ENCODE results near the gene PCAT7.
"Not testable (repeated sequence)": the region's sequence is repeated elsewhere in the genome, so short reads cannot be mapped to it uniquely, and the experiment has no call there.

The PCAT7 gene

DNA sequence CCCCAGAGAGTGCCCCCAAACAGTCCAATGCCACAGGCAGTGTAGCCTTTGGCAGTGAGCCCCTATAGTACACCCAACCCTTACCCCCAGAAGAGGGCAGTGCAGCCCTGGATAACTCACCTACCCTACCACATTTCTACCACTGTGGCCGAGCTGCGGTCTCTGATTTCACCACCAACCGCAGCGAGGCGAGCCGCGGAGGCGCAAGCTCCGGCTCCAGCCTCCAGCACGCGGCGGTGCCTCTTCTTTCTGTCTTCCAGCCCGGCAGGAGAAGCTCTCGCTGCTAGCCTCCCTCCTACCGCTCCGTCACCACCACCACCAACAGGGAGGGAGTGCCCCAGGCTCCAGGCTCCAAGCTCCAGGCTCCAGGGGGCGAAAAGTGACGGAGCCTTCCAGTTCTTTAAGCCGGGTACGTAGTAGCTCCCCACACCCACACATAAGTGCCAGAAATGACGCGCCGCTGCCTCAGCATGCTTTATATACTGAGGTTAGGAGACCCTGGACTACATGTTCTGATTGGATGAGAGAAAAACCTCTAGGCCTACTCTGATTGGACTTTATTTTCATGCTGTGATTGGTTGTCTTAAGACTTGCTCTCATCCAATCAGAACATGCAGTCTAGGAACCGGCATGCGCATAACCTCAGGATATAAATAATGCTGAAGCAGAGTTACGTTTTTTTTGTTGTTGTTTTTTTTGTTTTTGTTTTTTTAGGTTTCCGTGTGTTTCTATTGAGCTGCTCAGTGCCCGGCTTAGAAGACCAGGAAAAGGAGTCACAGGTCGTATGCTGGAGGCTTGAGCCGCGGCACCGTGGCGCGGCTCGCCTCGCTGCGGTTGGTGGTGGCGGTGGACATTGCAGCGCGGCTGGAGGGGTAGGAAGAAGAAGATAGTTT lies at the start of gene PCAT7:
Gene PCAT7, plus strand, starts transcription at position 645 of the 893 bp plus-strand sequence.
- H3K4me3 Mint-ChIP-seq: no peak within 1 kb of the TSS
- H3K27me3 Mint-ChIP-seq (ENCODE audit: low read depth): peaks cover 9% of the 10 kb centered on the region
- H3K27ac Mint-ChIP-seq: no peak within 1 kb of the TSS
- DNase-seq (ENCODE audit: low spot score): peak; percentile 4
- no peaks in the 10 kb centered on the region for H3K4me1 Mint-ChIP-seq (ENCODE audit: low read depth)
- H3K36me3 Mint-ChIP-seq (ENCODE audit: low read depth): no peaks in the 10 kb centered on the region
- no peaks in the 10 kb centered on the region for H3K9me3 Mint-ChIP-seq

DNA sequence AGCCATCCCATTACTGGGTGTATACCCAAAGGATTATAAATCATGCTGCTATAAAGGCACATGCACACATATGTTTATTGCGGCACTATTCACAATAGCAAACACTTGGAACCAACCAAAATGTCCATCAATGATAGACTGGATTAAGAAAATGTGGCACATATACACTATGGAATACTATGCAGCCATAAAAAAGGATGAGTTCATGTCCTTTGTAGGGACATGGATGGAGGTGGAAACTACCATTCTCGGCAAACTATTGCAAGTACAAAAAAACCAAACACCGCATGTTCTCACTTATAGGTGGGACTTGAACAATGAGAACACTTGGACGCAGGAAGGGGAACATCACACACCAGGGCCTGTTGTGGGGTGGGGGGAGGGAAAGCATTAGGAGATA lies 48.5 kb upstream of the PCAT7 start:
- H3K9me3 Mint-ChIP-seq, H3K27ac Mint-ChIP-seq: not testable (repeated sequence)

DNA sequence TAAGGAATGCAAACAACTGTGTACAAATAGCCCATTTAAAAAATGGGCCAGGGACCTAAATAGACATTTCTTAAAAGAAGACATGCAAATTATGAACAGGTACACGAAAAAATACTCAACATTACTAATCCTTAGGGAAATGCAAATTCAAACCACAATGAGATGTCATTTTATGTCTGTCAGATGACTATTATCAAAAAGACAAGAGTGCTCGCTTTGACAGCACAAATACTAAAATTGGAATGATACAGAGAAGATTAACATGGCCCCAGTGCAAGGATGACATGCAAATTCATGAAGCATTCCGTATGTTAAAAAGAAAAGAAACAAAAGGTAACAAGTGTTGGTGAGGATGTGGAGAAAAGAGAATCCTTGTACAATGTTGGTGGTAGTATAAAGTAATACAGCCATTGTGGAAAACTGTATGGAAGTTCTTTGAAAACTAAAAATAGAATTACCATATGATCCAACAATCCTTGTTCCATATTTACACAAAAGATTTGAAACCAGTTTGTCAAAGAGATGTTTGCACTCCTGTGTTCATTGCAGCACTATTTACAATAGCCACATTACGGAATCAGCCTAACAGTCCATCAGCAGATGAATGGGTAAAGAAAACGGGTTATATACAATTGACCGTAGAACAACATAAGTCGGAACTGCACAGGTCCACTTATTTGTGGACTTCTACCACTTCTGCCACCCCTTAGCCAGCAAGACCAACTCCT lies 47.2 kb upstream of the PCAT7 start:
- Mint-ChIP-seq H3K9me3 (no peaks in the 10 kb centered on the region), H3K4me1 (ENCODE audit: low read depth) (no peaks in the 10 kb centered on the region), H3K36me3 (ENCODE audit: low read depth) (no peaks in the 10 kb centered on the region), H3K27me3 (ENCODE audit: low read depth) (peaks cover 21% of the 10 kb centered on the region), H3K4me3 (no peak overlapping the region), H3K27ac (no peak overlapping the region)
- DNase-seq (ENCODE audit: low spot score): no peak

More for the DNA sequence above, 48.5 kb upstream of the PCAT7 start:
- H3K27me3 Mint-ChIP-seq (ENCODE audit: low read depth): peaks cover 15% of the 10 kb centered on the region
- H3K4me3 Mint-ChIP-seq; H3K36me3 Mint-ChIP-seq (ENCODE audit: low read depth); H3K4me1 Mint-ChIP-seq (ENCODE audit: low read depth); DNase-seq (ENCODE audit: low spot score): not testable (repeated sequence)

DNA sequence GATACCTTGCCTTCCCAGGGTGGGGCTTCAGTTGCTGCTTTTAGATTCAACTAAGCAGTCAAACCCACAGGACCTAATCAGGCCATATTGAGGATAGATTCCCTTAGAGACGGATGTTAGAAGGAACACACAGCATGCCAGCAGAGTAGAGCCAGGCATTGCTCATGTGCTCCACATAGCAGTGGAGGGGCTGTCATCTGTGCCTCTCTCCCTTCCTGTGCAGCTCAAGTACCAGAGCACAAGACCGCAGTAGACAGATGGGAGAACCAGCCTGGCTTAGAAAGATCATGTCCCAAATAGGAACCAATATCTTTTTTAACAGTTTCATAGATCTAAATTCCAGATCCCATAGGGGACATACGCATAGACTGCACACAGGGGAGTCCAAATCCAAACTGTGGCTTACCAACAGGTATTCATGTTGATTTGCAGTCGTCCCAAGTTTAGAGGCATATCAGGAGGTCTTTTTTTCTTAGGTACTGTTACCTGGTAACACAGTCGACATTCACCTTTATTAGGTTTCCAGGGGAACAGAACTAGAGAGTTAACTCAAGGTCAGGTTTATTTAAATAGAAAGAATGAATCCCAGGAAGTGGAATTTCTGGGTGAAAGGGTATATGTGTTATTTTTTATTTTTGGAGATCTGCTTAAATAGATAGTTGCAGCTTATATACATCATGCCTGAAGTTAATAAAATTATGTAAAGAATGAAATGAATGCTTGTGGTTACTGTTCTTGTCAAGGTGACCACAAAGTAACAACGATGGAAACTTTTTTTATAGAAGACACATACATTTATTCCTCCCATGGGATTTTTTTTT lies 43.5 kb upstream of the PCAT7 start:
- Mint-ChIP-seq H3K27ac (no peak overlapping the region), H3K9me3 (no peaks in the 10 kb centered on the region), H3K4me3 (no peak overlapping the region), H3K27me3 (ENCODE audit: low read depth) (peaks cover 21% of the 10 kb centered on the region), H3K4me1 (ENCODE audit: low read depth) (no peaks in the 10 kb centered on the region), H3K36me3 (ENCODE audit: low read depth) (no peaks in the 10 kb centered on the region)
- no peak for DNase-seq (ENCODE audit: low spot score)

DNA sequence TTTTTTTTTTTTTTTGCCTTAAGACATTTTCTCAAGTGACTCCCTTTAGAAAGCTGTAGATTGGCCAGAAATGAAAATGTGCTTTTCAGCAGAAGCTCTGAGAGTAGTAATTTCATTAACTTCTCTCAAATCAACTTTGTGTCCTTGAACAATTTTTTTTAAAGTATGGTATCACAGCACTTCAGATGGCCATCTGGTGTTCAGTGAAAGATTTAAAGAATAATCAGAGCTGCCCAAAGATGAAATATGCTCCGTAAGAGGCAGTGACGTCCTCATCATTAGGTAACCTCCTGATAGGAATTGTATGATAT lies 43.0 kb upstream of the PCAT7 start:
- Mint-ChIP-seq H3K4me3 (no peak overlapping the region), H3K27me3 (ENCODE audit: low read depth) (peaks cover 21% of the 10 kb centered on the region), H3K36me3 (ENCODE audit: low read depth) (no peaks in the 10 kb centered on the region), H3K27ac (no peak overlapping the region), H3K4me1 (ENCODE audit: low read depth) (no peaks in the 10 kb centered on the region), H3K9me3 (no peaks in the 10 kb centered on the region)
- no peak for DNase-seq (ENCODE audit: low spot score)

DNA sequence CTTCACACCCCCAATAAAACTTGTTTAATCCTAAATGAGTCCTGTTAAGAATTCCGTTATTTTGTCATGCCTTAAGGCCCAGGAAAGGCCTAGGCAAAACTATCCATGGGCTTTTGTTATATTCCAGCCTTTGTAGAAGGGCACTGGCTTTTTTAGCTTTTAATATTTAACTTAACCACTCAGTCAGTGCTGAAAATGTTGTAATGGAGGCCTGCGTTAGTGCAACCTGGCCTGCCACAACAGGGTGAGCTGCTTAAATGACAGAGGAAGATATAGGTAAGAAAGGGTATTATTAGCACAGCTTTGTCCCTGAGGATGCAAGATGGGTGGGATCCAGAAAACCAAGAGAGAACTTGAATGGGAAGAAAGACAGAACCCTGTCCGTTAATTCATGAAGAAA lies 40.2 kb upstream of the PCAT7 start:
- H3K27me3 Mint-ChIP-seq (ENCODE audit: low read depth): peaks cover 24% of the 10 kb centered on the region
- no peak overlapping the region for H3K4me3 Mint-ChIP-seq
- no peaks in the 10 kb centered on the region for H3K36me3 Mint-ChIP-seq (ENCODE audit: low read depth)
- no peaks in the 10 kb centered on the region for H3K9me3 Mint-ChIP-seq
- no peaks in the 10 kb centered on the region for H3K4me1 Mint-ChIP-seq (ENCODE audit: low read depth)
- DNase-seq (ENCODE audit: low spot score): no peak
- no peak overlapping the region for H3K27ac Mint-ChIP-seq

DNA sequence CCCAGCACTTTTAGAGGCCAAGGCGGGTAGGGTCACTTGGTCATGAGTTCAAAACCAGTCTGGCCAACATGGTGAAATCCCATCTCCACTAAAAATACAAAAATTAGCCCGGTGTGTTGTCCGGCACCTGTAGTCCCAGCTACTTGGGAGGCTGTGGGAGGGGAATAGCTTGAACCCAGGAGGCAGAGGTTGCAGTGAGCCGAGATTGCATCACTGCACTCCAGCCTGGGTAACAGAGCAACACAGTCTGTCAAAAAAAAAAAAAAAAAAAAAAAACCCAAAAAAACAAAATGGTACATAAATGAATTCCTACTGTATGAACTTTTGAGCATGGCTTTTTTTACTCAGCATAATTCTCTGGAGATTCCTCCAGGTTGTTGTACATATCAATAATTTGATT lies 37.6 kb upstream of the PCAT7 start:
- Mint-ChIP-seq H3K9me3 (no peaks in the 10 kb centered on the region), H3K36me3 (ENCODE audit: low read depth) (no peaks in the 10 kb centered on the region), H3K4me1 (ENCODE audit: low read depth) (no peaks in the 10 kb centered on the region), H3K27me3 (ENCODE audit: low read depth) (peaks cover 15% of the 10 kb centered on the region), H3K27ac (no peak overlapping the region), H3K4me3 (no peak overlapping the region)
- no peak for DNase-seq (ENCODE audit: low spot score)

DNA sequence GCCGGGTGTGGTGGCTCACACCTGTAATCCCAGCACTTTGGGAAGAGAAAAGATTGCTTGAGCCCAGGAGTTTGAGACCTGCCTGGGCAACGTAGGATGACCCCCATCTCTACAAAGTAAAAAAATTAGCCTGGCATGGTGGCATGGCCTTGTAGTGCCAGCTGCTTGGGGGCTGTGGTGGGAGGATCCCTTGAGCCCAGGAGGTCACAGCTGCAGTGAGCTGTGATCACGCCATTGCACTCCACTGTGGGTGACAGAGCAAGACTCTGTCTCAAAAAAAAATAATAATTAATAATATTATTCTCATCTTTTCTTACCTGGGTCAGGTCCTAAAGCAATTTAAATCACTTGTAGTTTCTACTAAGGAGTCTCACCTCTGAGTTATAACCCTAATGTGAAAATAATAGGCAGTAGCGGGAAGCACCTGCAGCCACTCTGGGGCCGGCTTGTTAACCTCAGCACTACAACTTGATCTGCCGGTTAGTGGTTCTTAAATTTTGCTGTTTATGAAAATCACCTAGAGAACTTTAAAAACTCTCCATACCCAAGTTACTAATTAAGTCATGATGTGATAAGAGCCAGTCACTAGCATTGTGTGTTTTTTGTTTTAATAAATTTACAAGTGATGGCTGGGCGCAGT lies 29.4 kb upstream of the PCAT7 start:
- H3K36me3 Mint-ChIP-seq (ENCODE audit: low read depth): no peaks in the 10 kb centered on the region
- H3K4me1 Mint-ChIP-seq (ENCODE audit: low read depth): no peaks in the 10 kb centered on the region
- H3K27ac Mint-ChIP-seq: no peak overlapping the region
- H3K4me3 Mint-ChIP-seq: no peak overlapping the region
- H3K27me3 Mint-ChIP-seq (ENCODE audit: low read depth): peaks cover 7% of the 10 kb centered on the region
- no peaks in the 10 kb centered on the region for H3K9me3 Mint-ChIP-seq
- no peak for DNase-seq (ENCODE audit: low spot score)

DNA sequence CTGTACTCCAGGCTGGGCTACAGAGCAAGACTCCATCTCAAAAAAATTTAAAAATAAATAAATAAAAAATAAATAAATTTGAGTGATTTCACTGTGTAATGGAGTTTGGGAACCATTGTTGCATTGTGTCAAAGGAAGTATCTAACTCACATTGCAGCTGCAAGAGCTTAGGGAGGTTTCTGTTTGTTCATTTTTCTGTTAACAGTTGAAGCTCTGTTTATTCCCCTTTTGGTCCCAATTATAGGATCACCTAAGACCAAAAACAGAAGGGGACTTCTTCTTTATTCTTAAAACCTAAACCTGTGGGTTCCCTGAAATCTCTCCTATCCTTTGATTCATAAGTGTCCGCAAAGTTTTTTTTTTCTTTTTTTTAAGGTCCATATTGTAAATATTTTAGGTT lies 28.6 kb upstream of the PCAT7 start:
- H3K4me3 Mint-ChIP-seq: no peak overlapping the region
- peaks cover 7% of the 10 kb centered on the region for H3K27me3 Mint-ChIP-seq (ENCODE audit: low read depth)
- no peak overlapping the region for H3K27ac Mint-ChIP-seq
- H3K4me1 Mint-ChIP-seq (ENCODE audit: low read depth): no peaks in the 10 kb centered on the region
- no peak for DNase-seq (ENCODE audit: low spot score)
- no peaks in the 10 kb centered on the region for H3K9me3 Mint-ChIP-seq
- no peaks in the 10 kb centered on the region for H3K36me3 Mint-ChIP-seq (ENCODE audit: low read depth)

DNA sequence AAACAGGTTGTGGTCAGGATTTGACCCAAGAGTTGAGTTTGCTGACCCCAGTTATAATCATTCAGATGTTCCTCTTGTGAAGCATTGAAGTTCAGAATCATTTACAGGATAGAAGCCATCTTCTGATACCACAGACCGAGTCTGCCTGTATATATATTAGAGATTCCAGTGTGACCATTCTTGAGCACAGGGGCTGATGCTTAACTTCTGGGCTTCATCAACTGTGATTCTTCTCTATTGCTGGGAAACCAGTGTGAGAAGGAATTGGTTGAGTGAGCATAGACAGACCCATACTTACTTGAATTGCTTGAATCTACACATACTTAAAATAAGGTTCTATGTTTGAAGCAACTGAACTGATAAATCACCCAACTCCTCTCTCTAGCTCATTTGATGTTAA lies 27.9 kb upstream of the PCAT7 start:
- no peak overlapping the region for H3K4me3 Mint-ChIP-seq
- no peak overlapping the region for H3K27ac Mint-ChIP-seq
- no peak for DNase-seq (ENCODE audit: low spot score)
- H3K27me3 Mint-ChIP-seq (ENCODE audit: low read depth): peaks cover 10% of the 10 kb centered on the region
- no peaks in the 10 kb centered on the region for H3K4me1 Mint-ChIP-seq (ENCODE audit: low read depth)
- H3K9me3 Mint-ChIP-seq: no peaks in the 10 kb centered on the region
- no peaks in the 10 kb centered on the region for H3K36me3 Mint-ChIP-seq (ENCODE audit: low read depth)

DNA sequence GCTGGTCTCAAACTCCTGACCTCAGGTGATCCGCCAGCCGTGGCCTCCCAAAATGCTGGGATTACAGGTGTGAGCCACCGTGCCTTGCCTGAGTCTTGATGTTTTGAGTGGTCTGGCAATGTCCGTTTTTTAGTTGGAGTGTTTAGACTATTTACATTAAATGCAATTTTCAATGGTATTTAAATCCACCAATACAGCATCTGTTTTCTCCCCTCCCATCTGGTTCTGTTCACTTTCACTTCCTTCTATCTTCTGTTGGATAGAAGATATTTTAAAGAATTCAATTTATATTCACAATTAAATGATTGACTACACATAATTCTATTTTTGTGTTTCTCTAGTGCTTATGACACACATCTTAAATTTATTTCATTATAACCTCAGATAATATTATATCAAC lies 26.0 kb upstream of the PCAT7 start:
- Mint-ChIP-seq H3K27me3 (ENCODE audit: low read depth) (peaks cover 11% of the 10 kb centered on the region), H3K9me3 (no peaks in the 10 kb centered on the region), H3K27ac (no peak overlapping the region), H3K36me3 (ENCODE audit: low read depth) (no peaks in the 10 kb centered on the region), H3K4me3 (no peak overlapping the region), H3K4me1 (ENCODE audit: low read depth) (no peaks in the 10 kb centered on the region)
- no peak for DNase-seq (ENCODE audit: low spot score)

DNA sequence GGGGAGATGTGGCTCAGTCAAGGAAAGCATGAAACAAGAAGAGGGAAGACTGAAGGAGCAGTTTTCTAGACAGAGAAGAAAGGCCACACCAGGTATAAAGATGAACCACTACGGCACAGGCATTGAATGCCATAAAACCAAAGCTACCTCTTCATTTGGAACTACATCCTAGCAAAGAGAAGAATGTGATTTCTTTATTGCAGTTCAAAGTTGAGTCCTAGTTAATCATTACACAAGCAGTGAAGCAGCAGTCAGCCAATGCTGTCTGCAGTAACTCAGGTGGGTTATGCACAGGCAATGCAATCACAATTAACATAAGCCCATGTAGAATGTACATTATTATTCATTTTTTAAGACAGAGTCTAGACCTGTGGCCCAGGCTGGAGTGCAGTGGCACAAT lies 21.7 kb upstream of the PCAT7 start:
- peaks cover 9% of the 10 kb centered on the region for H3K27me3 Mint-ChIP-seq (ENCODE audit: low read depth)
- DNase-seq (ENCODE audit: low spot score): no peak
- H3K4me3 Mint-ChIP-seq: no peak overlapping the region
- H3K27ac Mint-ChIP-seq: no peak overlapping the region
- no peaks in the 10 kb centered on the region for H3K9me3 Mint-ChIP-seq
- H3K4me1 Mint-ChIP-seq (ENCODE audit: low read depth): no peaks in the 10 kb centered on the region
- H3K36me3 Mint-ChIP-seq (ENCODE audit: low read depth): no peaks in the 10 kb centered on the region

DNA sequence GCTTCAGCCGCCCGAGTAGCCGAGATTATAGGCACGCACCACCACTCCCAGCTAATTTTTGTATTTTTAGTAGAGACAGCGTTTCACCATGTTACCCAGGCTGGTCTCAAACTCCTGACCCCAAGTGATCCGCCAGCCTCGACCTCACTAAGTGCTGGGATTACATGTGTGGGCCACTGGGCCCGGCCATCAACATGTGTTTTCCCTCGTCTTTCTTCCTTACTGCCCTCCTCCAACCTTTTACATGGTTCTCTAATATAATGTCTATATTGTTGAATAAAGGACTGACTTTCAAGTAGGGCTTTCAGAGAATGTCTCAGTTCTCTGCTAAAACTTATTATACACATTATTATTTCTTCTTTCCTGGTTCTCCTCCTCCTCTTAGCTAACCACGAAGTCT lies 21.3 kb upstream of the PCAT7 start:
- Mint-ChIP-seq H3K36me3 (ENCODE audit: low read depth) (no peaks in the 10 kb centered on the region), H3K4me3 (no peak overlapping the region), H3K27me3 (ENCODE audit: low read depth) (peaks cover 9% of the 10 kb centered on the region), H3K27ac (no peak overlapping the region), H3K9me3 (no peaks in the 10 kb centered on the region), H3K4me1 (ENCODE audit: low read depth) (no peaks in the 10 kb centered on the region)
- no peak for DNase-seq (ENCODE audit: low spot score)

DNA sequence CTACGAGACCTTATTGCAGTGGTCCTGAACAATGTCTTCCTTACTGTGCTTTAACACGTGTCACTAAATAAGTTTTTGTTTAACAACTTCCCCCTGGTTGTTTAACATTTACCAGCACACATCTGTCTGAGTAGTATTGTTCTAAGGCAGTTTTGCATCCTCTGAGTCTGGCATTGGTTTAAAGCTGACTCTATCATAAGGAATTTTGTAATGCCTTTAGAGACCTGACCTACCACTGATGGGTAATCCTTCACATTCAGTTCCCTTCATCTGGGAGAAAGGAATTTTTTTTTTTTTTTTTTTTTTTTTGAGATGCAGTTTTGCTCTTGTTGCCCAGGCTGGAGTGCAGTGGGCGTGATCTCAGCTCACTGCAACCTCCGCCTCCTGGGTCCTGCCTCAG lies 20.0 kb upstream of the PCAT7 start:
- H3K9me3 Mint-ChIP-seq: no peaks in the 10 kb centered on the region
- no peak overlapping the region for H3K27ac Mint-ChIP-seq
- no peak for DNase-seq (ENCODE audit: low spot score)
- no peaks in the 10 kb centered on the region for H3K4me1 Mint-ChIP-seq (ENCODE audit: low read depth)
- H3K4me3 Mint-ChIP-seq: no peak overlapping the region
- no peaks in the 10 kb centered on the region for H3K36me3 Mint-ChIP-seq (ENCODE audit: low read depth)
- H3K27me3 Mint-ChIP-seq (ENCODE audit: low read depth): peaks cover 6% of the 10 kb centered on the region
